GM18858 (cell line): ENCODE data around the gene IDH3G.

Experiments used
- ATAC-seq: cut with Tn5 transposase; IDR thresholded peaks from one replicate; pipeline ENCODE4 v1.9.1; 2021; ENCODE audit not compliant: unreplicated experiment

The IDH3G gene

DNA sequence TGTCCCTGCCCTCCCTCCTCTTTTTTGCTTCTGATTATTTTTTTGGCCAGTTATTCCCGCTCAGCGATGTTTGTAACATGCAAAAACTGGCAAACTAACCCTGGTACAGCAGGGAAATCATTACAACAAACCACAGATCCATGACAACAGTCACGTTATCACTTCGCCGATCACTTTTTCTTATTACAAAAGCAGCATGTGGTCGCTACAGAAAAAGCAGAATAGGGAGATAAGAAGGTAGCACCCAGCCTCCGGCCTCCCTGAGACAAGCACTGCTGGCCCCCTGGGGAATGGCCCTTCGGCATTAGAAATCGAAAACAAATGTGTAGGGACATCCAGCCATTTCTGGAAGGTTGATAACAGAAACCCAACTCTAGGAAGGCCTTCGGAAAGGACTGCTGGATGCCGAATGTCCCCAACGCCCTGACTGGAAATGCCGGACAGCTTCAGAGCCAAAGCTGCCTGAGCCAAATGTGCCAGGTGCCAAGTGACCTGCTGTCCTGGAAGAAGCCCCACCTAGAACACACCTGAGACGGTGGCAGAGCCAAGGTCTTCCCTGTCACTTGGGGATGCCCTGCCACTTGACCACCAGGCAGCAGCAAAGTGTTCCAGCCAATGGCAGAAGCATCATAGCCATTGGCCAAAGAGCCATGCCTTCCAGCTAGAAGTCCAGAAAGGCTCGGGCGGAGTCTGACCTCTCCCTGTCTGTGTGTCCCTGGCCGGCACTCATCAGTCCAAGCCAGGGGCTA, 2.9 kb downstream of the IDH3G start:
- no peak for ATAC-seq

GRCh38 chrX:153789654-153790053, 4.5 kb downstream of the IDH3G start:
- ATAC-seq, result no peak

- ATAC-seq, result no peak
These were observed 7.5 kb downstream of the IDH3G start for GRCh38 chrX:153786669-153787068.

- ATAC-seq, result no peak
These were observed 9.7 kb downstream of the IDH3G start for GRCh38 chrX:153784325-153784967.

GRCh38 chrX:153783378-153784013, 10.7 kb downstream of the IDH3G start:
- no peak for ATAC-seq

GRCh38 chrX:153782871-153783270, 11.3 kb downstream of the IDH3G start:
- no peak for ATAC-seq

- ATAC-seq, result no peak
These were observed 11.9 kb downstream of the IDH3G start for GRCh38 chrX:153782313-153782712.

DNA sequence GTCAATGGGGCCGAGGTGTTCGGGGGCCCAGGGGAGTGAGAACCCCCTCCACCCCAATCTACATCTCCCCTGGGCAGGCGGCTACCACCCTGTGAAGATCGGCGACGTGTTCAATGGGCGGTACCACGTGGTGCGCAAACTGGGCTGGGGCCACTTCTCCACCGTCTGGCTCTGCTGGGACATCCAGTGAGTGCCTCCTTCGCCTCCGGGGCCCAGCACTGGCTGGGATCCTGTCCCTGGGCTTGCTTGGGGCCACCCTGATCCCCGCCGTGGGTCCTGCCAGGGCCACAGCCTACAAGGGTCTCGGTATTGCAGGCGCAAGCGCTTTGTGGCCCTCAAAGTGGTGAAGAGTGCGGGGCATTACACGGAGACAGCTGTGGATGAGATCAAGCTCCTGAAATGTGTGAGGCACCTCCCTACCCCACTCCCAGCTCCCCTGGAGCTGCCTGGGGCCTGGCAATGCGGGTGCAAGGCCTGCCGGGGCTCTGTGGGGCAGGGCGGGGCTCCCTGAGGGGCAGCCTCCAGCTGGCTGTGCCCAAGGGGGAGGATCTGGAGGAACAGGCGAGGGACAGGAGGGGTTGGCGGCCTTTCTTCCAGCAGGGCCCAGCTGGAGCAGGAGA, 12.6 kb downstream of the IDH3G start:
- ATAC-seq, result no peak

DNA sequence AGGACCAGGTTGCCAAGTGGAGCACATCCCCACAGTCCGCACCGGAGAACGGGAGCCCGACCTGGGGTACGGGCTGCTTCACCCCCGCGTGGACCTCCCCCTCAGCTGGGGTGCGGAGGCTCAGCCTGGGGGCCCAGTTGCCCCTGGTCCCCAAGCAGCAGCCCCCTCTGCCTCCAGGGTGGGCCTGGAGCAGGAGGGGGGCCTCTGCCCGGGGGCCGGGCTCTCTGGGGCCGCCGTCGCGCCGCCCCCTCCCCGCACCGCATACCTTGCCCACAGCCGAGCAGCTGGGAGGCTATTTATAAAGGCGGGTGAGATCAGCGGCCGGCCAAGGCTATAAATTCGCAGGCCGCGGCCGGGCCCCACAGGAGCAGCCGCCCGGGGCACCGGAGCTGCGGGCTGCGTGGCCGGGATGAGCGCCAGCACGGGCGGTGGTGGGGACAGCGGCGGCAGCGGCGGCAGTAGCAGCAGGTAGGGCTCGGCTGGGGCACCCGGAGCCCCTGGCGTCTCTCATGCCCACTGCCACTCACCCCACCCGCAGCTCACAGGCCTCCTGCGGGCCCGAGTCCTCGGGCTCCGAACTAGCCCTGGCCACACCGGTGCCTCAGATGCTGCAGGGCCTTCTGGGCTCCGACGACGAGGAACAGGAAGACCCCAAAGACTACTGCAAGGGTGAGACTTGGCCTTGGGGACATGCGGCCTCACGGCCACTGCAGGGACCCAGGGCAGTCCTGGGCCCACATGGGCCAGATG, 13.3 kb downstream of the IDH3G start, which contains the start of gene SRPK3:
Gene SRPK3, plus strand, starts transcription at position 364 of the 750 bp plus-strand sequence. Its CDS starts 46 bp downstream, at position 410.
- ATAC-seq, result no peak

DNA sequence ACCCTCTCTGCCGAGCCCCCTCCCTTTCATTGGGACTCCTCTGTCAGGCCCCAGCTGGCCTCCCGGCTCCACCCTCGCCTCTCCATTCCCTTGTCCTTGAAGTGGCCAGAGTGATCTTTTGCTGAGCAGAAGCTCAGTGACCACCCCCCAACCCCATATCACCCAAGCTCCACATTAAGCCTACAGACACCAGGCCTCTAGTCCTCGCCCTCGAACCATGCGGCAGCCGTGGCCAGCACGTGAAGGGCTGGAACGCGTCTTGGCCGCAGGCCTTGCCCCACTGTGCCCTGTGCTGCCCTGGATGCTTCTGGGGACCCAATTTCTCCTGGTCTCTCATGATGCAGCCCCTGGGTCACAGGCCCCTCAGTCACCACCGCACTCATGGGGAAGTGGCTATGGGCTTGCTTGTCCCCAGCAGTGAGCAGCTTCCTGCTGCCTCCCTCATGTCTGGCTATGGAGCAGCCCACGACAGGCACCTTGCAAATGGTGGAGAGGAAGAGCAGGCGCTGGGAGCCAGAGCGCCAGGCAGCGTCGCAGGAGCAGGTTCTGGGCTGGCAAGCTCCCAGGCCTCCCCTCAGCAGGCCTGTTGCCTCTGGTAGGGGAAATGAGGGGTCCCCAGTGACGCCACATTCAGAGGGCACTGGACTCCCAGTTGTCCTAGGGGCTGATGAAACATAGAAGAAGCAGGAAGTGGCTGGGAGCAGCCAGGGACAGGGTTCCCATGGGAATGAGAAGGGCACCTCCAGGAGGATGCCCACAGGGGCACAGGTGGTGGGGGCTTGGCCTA, 14.1 kb downstream of the IDH3G start:
- ATAC-seq, result no peak

DNA sequence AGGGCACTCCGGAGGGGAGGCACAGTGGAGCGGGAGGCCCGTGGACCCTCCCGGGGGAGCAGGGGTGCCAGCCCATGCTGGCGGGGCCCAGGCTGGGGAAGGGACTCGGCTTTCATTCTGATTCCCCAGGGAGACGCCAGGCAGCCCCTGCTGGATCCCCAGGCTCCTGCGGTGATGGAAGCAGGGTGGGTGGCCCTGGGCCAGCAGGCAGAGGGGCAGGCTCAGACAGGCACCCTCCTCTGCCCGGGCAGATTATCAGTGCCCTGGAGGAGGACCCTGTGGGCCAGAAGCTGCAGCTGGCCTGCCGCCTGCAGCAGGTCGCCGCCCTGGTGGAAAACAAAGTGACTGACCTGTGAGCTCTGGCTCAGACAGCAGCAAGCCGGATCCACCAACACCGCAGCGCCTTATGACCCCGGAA, 15.5 kb downstream of the IDH3G start:
- ATAC-seq, result no peak

DNA sequence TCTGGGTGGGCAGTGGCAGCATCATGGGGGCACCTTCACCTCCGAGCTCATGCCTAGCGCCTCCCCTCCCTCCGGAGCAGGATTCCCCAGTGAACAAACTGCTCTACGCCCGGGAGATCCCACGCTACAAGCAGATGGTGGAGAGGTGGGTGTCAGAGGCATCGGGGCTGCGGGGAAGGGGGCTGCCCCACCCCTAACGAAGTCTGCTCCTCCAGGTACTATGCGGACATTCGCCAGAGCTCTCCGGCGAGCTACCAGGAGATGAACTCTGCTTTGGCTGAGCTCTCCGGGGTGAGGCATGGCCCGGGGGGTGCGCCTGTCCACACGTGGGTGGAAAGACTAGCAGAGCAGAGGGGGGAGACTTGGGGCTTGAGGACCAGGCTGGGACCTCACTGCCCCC, 16.0 kb downstream of the IDH3G start:
- no peak for ATAC-seq

DNA sequence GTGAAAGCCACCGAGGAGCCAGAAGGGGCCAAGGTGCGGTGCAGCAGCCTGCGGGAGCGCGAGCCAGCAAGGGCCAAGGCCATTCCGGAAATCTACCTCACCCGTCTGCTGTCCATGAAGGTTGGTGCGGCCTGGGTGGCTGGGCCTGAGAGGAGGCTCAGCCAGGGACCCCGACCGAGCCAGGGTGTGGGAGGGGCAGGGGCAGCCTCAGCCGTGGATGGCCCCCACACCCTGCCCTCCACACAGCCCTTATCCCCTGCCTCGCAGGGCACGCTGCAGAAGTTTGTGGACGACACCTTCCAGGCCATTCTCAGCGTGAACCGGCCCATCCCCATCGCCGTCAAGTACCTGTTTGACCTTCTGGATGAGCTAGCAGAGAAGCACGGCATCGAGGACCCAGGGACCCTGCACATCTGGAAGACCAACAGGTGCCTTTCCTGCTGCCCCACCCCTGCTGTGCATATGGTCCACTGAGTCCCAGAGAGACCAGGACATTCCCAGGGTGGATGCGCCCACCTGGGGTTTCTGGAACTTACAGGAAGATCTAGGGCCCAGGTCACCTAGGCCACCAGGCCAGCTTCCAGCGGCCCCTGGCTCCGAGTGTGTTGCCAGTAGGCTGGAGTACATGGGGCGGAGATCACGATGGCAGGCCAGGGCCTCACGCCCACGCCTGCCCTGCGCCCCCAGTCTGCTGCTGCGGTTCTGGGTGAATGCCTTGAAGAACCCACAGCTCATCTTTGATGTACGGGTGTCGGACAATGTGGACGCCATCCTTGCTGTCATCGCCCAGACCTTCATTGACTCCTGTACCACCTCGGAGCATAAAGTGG, 16.7 kb downstream of the IDH3G start:
- ATAC-seq, result no peak

GRCh38 chrX:153776611-153777045, 17.5 kb downstream of the IDH3G start:
- no peak for ATAC-seq

DNA sequence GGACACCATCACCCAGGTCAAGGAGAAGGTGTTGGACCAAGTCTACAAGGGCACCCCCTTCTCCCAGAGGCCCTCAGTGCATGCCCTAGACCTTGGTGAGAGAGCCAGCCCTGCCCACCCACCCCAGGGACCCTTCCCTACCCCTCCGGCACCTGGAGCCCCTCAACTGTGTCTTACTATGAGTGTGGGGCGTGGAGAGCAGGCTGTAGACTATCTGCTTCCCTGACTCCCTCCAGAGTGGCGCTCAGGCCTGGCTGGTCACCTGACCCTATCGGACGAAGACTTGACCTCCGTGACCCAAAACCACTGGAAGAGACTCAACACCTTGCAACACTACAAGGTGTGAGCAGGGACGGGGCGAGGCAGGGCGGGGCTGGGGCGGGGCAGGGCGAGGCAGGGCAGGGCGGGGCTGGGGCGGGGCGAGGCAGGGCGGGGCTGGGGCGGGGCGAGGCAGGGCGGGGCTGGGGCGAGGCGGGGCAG, 18.0 kb downstream of the IDH3G start:
- ATAC-seq, result no peak

- ATAC-seq, result no peak
These were observed 18.7 kb downstream of the IDH3G start for GRCh38 chrX:153775293-153776119.

- no peak for ATAC-seq
These were observed 19.4 kb downstream of the IDH3G start for GRCh38 chrX:153774576-153775292.
